Mononuclear cell (primary cell): Measurements from ENCODE around the gene GSN. TPM values are rescaled to one million over a fixed set of nuclear protein-coding genes. Genes with fewer than 3 reads are reported as not detected.

Experiments used
- H3K27me3 ChIP-seq: 2 replicates; pipeline ENCODE4 v1.6.0; 2011; ENCODE audit warnings: low read length, control low read depth; ENCODE audit not compliant: insufficient read depth
- H3K4me1 ChIP-seq: 2 replicates; pipeline ENCODE4 v1.5.1; 2011; ENCODE audit warnings: mild to moderate bottlenecking, low read length, control low read depth; ENCODE audit not compliant: insufficient read depth
- H3K4me3 ChIP-seq: 2 replicates; pipeline ENCODE4 v1.5.1; 2011; ENCODE audit warnings: mild to moderate bottlenecking, low read length, moderate library complexity
- H3K9me3 ChIP-seq: 2 replicates; pipeline ENCODE4 v1.5.1; 2011; ENCODE audit warnings: low read depth, mild to moderate bottlenecking, control low read depth, low read length
- total RNA-seq: library from RNA; depleted of rRNA; stranded (reverse); fragments of >200 nt; gene quantifications from one replicate; pipeline ENCODE4 v1.2.3, GENCODE V29; 2012

Gene GSN
- total RNA-seq, 1 donor: 72.2 TPM

DNA sequence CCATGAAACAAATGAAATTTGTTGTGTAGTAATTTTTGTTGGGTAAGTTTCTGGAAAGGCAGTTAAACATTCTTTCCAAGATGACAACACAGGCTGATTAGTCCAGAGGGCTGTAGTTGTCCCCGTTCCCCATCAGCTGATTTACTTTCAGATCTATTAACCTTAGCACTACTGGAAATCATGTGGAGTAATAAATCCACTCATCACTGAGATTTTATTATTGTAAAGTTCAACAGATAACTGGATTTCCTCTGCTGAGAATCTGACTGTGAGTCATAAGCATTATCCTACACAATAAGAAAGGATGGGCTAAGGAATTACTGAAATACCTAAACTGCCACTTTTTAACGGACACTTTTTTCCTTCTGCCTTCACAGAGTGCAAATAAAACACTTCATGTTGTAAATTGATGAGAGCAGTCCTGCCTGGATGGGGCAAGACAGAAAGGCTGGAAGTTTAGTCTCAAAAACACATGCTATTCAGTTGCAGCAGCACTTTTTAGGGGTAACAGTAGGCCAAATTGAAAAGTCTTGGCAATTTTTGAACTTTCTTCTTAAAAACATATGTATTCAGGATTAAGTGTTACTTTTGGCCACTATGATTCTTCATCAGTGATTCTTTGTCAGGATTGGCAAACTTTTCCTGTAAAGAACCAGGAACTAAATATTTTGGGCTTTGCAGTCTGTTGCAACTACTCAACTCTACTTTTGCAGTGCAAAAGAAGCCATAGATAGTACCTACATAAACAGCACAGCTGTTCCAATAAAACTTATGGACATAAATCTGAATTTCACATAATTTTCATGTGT is 95.1 kb downstream of the GSN start:
- no peaks in the 10 kb centered on the region for H3K9me3 ChIP-seq
- H3K4me3 ChIP-seq: no peak overlapping the region
- H3K4me1 ChIP-seq: peaks cover 53% of the 10 kb centered on the region
- H3K27me3 ChIP-seq: no peaks in the 10 kb centered on the region

DNA sequence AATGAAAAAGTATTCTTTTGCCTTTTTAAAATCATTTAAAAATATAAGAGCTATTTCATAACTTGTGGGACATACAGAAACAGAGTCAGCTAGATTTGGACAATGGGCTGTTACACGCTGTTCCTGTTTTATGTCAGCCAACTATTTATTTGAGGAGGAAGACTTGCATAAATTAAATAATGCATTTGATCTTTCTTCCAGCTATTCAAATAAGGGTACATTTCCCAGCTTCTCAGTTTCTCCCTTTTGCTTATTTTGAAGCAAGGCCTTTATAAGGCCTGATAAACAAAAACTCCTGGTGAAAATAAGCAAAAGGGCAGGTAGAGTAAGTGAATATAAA is 95.6 kb downstream of the GSN start:
- Histone ChIP-seq H3K9me3 (no peaks in the 10 kb centered on the region), H3K27me3 (no peaks in the 10 kb centered on the region), H3K4me3 (no peak overlapping the region), H3K4me1 (peaks cover 52% of the 10 kb centered on the region)

DNA sequence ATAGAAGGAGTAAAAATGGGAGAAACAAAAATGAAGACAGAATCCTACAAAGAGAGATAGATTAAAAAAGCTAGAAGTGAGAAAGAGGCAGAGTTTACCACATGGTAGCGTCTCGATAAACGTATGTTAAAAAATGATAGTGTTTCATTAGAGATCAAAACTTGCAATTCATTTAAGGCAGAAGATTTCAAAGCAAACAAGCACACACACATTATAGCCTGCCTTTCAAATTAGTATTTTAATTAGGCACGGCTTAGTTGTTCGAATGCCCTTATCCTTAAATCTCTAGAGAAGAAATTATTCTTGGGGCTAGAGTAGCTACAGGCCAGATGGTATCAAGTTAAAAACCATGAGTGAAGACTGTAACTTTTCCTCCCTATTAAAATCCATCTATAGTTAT is 96.1 kb downstream of the GSN start:
- no peaks in the 10 kb centered on the region for H3K27me3 ChIP-seq
- no peak overlapping the region for H3K4me3 ChIP-seq
- no peaks in the 10 kb centered on the region for H3K9me3 ChIP-seq
- peaks cover 52% of the 10 kb centered on the region for H3K4me1 ChIP-seq

DNA sequence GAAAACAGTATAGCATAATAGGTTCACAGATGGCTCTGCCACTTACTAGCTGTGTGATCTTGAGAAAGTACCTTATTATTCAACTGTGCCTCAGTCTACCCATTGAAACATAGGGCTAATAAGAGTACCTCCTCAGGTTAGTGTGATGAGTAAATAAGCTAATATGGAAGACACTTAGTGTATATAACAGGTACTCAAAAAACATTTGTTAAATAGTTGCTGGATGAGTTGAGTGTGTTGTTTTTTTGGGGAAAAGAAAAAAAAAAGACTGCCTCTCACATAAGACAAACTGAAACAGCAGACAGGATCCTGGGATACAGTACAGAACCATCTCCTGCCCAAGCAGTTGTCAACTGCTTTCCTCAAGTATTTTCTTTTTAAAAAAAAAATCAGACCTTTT is 96.9 kb downstream of the GSN start:
- Histone ChIP-seq H3K4me1 (peaks cover 50% of the 10 kb centered on the region), H3K4me3 (no peak overlapping the region), H3K27me3 (no peaks in the 10 kb centered on the region)

DNA sequence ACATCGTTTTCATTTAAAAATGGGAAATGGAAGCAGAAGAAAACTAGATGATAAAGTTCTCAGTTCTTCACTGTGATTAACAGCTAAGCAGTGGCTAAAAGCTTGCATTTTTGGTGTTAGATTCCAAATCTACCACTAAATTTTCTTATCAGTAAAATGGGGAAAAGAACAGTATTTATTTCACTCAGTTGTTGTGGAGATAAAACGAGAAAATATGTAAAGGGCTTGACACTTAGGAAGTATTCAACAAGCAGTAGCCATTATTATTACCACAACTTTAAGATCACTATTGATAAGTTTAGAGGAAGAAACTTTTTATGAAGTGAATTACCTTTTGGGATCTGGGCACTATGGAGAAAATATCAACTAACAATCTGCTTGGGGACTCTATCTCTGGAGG is 97.6 kb downstream of the GSN start:
- no peaks in the 10 kb centered on the region for H3K27me3 ChIP-seq
- H3K4me1 ChIP-seq: peaks cover 51% of the 10 kb centered on the region
- H3K4me3 ChIP-seq: no peak overlapping the region
- no peaks in the 10 kb centered on the region for H3K9me3 ChIP-seq

More for the DNA sequence above, 96.9 kb downstream of the GSN start:
- H3K9me3 ChIP-seq: no peaks in the 10 kb centered on the region

DNA sequence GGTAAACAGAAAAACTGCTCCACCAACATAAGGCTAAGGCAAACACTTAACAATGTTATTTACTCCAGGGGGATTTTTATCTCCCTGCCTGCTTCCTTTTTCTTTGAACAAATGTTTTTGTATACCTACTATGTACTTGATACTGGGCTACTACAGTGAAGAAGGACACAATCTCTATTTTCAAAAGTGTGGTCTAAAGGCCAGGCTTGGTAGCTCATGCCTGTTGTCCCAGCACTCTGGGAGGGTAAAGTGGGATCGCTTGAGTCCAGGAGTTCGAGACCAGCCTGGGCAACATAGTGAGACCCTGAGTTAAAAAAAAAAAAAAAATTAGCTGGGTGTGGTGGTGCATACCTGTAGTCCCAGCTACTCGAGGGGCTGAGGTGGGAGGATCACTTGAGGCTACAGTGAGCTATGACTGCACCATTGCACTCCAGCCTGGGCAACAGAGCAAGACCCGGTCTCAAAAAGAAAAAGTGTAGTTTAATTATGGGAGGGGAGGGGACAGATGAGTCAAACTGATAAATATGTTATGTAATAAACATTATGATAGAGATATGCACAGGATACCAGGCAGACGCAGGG is 98.7 kb downstream of the GSN start:
- Histone ChIP-seq H3K4me3 (no peak overlapping the region), H3K27me3 (no peaks in the 10 kb centered on the region), H3K4me1 (peaks cover 54% of the 10 kb centered on the region), H3K9me3 (no peaks in the 10 kb centered on the region)

DNA sequence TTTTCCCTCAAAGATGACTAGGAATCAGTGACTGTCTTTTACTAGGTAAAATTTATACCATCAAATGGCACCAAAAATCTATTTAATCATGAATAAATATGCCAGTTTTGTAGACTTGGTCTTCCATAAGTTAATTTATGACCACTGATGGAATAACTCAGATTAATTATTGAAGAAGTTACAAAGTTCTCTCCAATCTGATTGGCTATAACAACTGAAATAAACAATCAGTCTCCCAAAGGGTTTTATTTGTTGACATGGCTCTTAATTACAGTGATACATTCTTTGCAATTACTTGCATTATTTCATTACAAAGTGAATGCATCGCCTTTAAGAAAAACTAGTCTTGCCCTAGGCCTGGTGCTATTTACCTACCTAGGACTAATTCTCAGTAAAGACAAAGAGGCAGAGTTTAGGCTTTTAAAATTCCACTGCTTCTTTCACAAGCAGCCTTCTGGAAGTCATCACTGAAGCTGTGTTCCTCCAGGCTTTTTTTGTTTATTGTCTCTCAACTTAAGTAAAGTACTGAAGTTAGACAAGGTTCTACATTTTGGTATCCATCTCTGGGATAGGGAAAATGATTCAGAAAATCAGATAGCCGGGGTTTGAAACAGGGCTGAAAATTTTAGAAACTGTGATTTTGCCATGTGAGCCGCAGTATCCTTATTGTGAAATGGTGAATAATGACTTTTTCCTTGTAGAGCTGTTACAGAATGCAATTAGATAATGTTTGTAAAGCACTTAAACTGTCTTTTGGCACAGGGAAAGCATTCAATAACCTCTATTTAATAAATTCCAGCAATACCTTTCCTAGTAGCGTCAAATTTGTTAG is 99.6 kb downstream of the GSN start:
- Histone ChIP-seq H3K9me3 (no peaks in the 10 kb centered on the region), H3K4me1 (peaks cover 57% of the 10 kb centered on the region), H3K27me3 (no peaks in the 10 kb centered on the region), H3K4me3 (no peak overlapping the region)

DNA sequence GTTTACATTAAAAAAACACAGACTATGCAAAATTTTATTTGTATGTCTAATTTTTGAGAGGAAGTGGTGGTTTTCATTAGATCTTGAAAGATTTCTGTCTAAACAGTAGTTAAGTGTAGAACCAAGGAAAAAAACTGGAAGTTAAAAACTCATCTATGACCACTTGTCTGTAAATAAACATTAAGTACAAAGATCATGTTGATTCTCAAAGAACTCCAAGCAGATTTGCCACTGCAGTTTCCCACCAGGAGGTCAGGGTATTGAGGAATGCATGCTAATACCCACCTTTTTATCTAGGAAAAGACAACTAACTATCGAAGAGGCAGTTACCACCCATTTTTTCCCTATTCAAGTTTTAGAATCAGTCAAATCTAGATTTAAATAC is 100.2 kb downstream of the GSN start:
- no peaks in the 10 kb centered on the region for H3K27me3 ChIP-seq
- peaks cover 57% of the 10 kb centered on the region for H3K4me1 ChIP-seq
- peak overlapping the region; percentile 75 for H3K4me3 ChIP-seq
- H3K9me3 ChIP-seq: no peaks in the 10 kb centered on the region

DNA sequence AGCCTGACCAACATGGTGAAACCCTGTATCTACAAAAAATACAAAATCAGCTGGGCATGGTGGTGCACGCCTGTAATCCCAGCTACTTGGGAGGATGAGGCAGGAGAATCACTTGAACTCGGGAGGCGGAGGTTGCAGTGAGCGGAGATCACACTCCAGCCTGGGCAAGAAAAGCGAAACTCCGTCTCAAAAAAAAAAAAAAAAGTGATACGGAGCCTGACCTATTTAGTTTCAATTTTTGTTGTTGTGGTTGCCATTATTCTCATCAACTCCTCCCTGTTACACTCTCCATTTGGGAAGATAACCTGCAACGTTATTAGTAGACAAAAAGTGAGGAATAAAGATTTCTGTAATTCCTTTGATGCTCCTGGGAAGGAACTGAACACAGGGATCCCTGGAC is 100.8 kb downstream of the GSN start:
- Histone ChIP-seq H3K9me3 (no peaks in the 10 kb centered on the region), H3K4me1 (peaks cover 52% of the 10 kb centered on the region), H3K27me3 (no peaks in the 10 kb centered on the region), H3K4me3 (peak overlapping the region; percentile 75)

DNA sequence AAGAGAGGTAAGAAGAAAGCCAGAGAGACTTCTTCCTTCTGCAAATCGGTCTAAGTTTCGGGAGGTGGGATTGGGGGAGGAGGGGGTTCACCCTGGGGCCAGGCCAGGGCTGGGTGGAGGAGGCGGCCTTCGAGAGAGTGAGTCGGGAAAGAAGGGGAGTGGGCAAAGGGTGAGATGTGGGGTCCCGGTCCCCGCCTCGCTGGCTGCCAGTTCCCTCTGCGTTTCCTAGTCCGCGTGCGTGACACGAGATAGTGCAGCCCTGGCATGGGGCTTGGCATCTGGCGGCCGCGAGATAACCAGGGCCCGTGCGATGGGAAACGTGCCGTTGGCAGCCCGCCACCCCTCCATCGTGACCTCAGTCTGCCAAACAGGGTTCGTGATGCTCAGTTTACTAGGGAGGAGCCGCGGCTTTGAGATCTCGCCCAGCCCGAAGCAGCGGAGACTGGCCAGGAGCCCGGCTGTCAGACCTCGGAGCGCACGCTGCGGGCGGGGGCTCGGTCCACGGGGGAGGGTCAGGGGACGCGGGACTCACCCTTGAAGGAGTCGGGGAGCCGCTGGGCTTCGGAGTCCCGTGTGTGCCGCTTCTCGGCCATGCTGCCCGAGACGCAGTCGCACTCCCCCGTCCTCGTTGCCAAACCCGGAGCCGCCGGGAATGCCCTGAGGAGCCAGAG is 101.8 kb downstream of the GSN start, which contains the start of gene STOM:
STOM (minus strand) TSS at position 656 of the 671 bp plus-strand sequence; CDS start at position 593, 63 bp downstream.
- Histone ChIP-seq H3K4me3 (peak within 1 kb of the TSS; percentile 75), H3K4me1 (peaks cover 50% of the 10 kb centered on the region), H3K9me3 (no peaks in the 10 kb centered on the region), H3K27me3 (no peaks in the 10 kb centered on the region)

DNA sequence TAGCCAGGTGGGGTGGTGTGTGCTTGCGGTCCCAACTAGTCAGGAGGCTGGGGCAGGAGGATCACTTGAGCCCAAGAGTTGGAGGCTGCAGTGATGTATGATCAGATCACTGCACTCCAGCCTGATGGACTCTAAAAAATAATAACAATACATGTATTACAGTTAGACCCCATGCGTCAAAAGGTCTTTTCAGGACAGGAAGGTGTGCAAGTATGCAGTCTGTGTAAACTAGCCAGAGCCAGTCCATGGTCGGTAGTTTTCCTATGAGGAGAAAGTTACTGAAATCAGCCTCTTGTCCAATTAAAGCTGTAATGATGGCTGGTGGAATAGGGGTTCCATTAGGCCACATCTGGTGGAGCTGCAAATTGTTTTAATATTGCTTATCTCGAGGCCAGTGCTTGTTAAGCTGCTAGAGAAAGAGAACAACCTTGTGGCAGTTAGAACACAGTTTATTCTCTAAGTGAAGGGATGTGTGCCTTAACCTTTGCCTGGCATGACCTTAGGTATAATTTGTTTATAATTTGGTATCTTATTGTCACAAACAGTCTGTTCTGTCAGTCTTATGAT is 103.6 kb downstream of the GSN start:
- peaks cover 44% of the 10 kb centered on the region for H3K4me1 ChIP-seq
- no peaks in the 10 kb centered on the region for H3K27me3 ChIP-seq
- H3K9me3 ChIP-seq: no peaks in the 10 kb centered on the region
- no peak overlapping the region for H3K4me3 ChIP-seq

DNA sequence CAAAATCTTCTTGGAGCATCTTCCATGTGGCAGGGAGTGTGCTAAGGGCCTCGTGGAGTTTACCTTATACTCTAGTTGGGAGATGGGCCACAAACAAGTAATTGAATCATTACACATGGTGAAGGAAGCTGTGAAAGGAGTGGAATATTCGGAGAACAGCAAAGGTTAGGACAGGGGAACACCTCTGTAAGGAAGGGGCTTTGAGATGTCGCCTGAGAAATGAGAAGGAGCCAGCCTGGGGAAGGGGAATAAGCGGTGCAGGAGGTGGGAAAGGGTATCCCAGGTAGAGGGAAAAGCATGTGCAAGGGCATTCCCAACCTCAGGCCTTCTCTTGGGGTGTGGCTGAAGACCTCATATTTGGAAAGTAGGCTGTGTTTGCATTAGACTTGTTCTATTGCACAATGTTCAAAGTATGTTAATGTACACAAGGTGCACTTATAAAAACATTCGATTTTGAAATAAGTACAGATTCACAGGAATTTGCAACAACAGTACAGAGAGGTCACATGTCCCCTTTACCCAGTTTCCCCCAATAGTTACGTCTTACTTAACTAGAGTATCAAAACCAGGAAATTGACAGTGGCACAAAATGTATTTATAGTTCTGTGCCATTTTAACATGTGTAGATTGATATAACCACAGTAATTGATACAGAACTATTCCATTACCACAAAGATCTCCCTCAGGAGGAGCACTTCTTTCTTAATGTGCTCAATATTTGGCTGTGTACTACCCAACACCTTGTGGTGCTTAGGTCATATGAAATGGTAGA is 104.5 kb downstream of the GSN start:
- H3K4me1 ChIP-seq: peaks cover 38% of the 10 kb centered on the region
- no peak overlapping the region for H3K4me3 ChIP-seq
- H3K27me3 ChIP-seq: no peaks in the 10 kb centered on the region
- no peaks in the 10 kb centered on the region for H3K9me3 ChIP-seq

DNA sequence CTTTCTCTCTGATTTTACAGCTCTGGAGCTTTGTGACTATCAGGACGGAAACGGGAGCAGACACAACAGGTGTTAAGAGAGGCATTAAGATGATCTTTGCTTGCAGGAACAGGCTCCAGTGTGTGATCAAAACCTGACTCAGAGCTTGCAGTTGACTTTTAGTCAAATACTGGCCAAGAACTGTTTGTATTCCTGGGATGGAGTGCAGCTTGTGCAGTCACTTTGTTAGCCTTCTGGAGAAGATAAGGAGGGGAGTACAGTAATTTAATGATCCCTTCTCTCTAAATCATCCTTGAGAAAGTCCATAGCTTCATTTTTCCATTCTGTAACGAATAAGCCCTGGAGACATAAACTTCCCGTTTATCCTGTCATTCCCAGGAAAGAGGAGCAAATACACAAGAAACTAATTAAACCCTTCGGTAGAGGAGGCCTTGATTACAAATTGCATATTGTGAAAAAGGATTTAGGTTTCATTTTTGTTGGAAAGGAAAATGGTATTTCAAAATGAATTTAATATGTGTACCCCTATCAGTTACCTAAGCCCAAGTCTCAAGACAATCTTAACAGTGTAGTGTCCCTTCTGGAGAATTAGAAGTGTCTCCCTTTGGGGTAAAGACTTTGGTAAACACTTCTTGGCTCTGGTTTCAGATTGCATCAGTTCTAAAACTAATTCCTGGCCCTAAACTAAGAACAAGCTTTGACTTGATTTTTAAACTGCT is 105.2 kb downstream of the GSN start:
- Histone ChIP-seq H3K27me3 (no peaks in the 10 kb centered on the region), H3K4me1 (peaks cover 34% of the 10 kb centered on the region), H3K9me3 (no peaks in the 10 kb centered on the region), H3K4me3 (no peak overlapping the region)
